NCI-H345 treated with DMSO at 0.1 percent for 48 hours (cell line): Measurements from ENCODE around the gene OR10H4.
"Not testable (repeated sequence)": the region's sequence is repeated elsewhere in the genome, so short reads cannot be mapped to it uniquely, and the experiment has no call there.

Experiments
- DNase-seq: peaks from one replicate; lab custom pipeline; 2025; ENCODE audit not compliant: unreplicated experiment; lab: John Stamatoyannopoulos, UW

Gene OR10H4

GRCh38 chr19:15937771-15938170, 11.0 kb upstream of the OR10H4 start:
- DNase-seq: no peak

- DNase-seq: no peak
Observed at GRCh38 chr19:15944401-15944800, 4.4 kb upstream of the OR10H4 start.

- DNase-seq: no peak
Observed at GRCh38 chr19:15945301-15945700, 3.5 kb upstream of the OR10H4 start.

GRCh38 chr19:15954820-15955219, 6.0 kb downstream of the OR10H4 start:
- no peak for DNase-seq

- DNase-seq: no peak
Observed at GRCh38 chr19:15962319-15962718, 13.5 kb downstream of the OR10H4 start.

GRCh38 chr19:15964231-15964630, 15.4 kb downstream of the OR10H4 start:
- no peak for DNase-seq

- DNase-seq: no peak
Observed at GRCh38 chr19:15971224-15971780, 22.5 kb downstream of the OR10H4 start.

GRCh38 chr19:15972043-15972442, 23.2 kb downstream of the OR10H4 start:
- not testable (repeated sequence) for DNase-seq

GRCh38 chr19:15974856-15975255, 26.0 kb downstream of the OR10H4 start:
- DNase-seq: no peak

GRCh38 chr19:15976836-15977689, 28.3 kb downstream of the OR10H4 start:
- DNase-seq: no peak

- DNase-seq: no peak
Observed at GRCh38 chr19:15977690-15978089, 28.9 kb downstream of the OR10H4 start.

- no peak for DNase-seq
Observed at GRCh38 chr19:15979293-15979692, 30.5 kb downstream of the OR10H4 start.

GRCh38 chr19:15985831-15986230, 37.0 kb downstream of the OR10H4 start:
- DNase-seq: not testable (repeated sequence)

GRCh38 chr19:15986701-15987100, 37.9 kb downstream of the OR10H4 start:
- DNase-seq: no peak

- no peak for DNase-seq
Observed at GRCh38 chr19:15989889-15990288, 41.1 kb downstream of the OR10H4 start.

- DNase-seq: no peak
Observed at GRCh38 chr19:15991602-15992001, 42.8 kb downstream of the OR10H4 start.

GRCh38 chr19:15992014-15992413, 43.2 kb downstream of the OR10H4 start:
- no peak for DNase-seq

GRCh38 chr19:15995536-15995935, 46.7 kb downstream of the OR10H4 start:
- DNase-seq: no peak

- no peak for DNase-seq
Observed at GRCh38 chr19:15998166-15998565, 49.4 kb downstream of the OR10H4 start.
